AG09319 (cell line): ENCODE results near the gene HTATSF1.
A peak's percentile ranks its signal among the peaks of the same experiment; 100 is the strongest.

ENCODE experiments used
- DNase-seq: peaks from one replicate; pipeline ENCODE4 v3.0.0-alpha.2; 2010; ENCODE audit warnings: low read depth; ENCODE audit errors: extremely low read depth
- TF ChIP-seq, protein P1 (sequence below): IDR thresholded peaks from 2 replicates; pipeline ENCODE4 v1.5.1; 2011; ENCODE audit warnings: low read depth, mild to moderate bottlenecking, inconsistent platforms, low read length, moderate library complexity

HTATSF1 gene

DNA sequence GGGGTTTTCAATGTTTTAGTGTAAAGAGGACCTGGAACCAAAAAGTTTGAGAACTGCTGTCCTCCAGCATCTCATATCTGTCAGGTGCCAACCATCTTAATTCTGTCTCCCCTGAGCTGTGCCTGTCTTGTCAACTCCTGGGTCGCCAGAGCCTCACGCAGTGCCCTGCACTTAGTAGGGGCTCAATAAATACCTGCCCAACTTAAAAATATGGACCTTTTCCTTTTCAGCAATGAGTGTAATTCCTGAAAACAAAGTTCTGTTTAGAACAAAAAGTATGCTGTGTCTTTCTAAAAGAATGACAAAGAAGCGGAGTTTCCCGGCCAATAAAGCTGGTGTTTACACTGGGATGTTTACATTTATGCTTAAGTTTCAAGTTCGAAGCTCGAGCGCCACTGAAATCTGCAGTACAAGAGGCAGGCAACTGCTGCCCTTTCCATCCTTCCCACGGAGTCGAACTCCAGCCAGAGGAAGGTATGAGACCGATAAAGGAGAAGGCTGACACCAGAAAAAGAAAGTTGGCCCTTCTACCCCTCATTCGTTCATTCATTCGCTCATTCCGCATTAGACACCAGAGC lies 1.1 kb upstream of the HTATSF1 start:
- TF ChIP-seq, protein P1, sequence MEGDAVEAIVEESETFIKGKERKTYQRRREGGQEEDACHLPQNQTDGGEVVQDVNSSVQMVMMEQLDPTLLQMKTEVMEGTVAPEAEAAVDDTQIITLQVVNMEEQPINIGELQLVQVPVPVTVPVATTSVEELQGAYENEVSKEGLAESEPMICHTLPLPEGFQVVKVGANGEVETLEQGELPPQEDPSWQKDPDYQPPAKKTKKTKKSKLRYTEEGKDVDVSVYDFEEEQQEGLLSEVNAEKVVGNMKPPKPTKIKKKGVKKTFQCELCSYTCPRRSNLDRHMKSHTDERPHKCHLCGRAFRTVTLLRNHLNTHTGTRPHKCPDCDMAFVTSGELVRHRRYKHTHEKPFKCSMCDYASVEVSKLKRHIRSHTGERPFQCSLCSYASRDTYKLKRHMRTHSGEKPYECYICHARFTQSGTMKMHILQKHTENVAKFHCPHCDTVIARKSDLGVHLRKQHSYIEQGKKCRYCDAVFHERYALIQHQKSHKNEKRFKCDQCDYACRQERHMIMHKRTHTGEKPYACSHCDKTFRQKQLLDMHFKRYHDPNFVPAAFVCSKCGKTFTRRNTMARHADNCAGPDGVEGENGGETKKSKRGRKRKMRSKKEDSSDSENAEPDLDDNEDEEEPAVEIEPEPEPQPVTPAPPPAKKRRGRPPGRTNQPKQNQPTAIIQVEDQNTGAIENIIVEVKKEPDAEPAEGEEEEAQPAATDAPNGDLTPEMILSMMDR: no peak
- no peak for DNase-seq

DNA sequence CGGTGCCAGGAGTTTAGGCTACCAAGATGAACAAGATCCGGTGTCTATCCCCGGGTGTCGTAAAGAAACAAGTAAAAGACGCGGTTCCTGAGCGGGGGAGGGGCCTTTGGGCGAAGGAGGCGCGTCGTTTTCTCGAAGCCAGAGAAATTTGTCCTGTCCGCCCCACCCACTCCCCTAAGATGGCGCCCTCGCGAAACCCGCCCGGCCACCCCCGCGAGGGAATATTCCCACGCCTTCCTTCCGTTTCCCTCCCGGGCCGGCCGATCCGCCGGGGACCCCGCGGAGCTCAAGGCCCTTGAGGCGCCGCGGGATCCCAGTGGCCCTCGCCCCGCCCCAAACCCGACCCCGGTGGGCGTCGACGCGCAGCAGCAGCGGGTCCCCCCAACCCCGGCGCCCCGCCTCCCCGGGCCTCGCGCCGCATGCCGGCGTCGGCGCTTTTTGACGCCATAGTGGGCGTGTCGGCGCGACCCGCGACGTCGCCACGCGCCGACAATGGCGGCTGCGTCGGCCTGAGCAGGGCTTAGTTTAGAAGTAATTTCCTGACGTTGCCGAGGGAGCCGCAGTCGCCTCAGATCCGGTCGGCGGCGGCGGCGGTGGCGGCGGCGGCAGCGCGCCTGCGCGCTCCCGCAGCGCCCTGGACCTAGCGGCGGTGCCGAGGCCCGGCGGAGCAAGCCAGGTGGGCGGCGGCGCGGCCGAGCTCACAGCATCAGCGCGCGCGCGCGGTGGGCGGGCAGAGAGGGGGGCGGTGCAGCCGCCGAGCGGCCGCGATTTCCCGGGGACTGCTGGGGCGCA lies 432 bp upstream of the HTATSF1 start:
- DNase-seq: peak; percentile 42
- TF ChIP-seq, protein P1: no peak

DNA sequence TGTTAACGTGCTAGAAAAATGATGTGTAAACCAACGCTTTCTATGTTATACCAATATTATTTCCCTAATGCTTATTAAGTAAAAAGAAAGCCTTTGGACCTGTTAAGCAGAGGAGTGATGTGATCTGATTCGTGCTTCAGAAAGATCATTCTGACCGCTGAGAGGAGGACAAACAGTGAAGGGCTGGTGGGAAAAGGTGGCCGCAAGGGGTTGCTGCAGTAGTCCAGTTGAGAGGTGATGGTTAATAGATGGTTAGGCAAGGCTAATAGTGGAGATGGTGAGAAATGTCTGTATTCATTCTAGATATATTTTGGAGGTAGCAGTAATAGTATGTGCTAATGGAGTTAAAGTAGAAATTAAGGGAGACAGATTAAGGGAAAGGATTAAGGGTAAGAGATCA lies 21.7 kb downstream of the HTATSF1 start:
- TF ChIP-seq, protein P1: no peak
- DNase-seq: no peak

DNA sequence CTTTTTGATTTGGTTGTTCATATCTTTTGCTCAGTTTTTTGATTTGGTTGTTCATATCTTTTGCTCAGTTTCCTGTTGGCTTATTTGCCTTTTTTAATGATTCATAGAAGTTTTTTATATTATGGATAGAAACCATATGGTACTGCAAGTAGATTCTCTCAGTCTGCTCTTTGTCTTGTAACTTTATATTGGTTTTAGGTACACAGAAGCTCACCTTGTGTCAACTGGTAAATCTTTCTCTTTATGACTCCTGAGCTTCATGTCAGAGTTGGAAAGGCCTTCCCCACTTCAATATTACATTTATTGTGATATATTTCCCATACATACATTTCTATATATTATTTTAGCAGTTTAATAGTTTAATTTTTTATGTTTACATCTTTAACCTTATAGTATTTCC lies 26.4 kb downstream of the HTATSF1 start:
- TF ChIP-seq, protein P1: no peak
- no peak for DNase-seq

DNA sequence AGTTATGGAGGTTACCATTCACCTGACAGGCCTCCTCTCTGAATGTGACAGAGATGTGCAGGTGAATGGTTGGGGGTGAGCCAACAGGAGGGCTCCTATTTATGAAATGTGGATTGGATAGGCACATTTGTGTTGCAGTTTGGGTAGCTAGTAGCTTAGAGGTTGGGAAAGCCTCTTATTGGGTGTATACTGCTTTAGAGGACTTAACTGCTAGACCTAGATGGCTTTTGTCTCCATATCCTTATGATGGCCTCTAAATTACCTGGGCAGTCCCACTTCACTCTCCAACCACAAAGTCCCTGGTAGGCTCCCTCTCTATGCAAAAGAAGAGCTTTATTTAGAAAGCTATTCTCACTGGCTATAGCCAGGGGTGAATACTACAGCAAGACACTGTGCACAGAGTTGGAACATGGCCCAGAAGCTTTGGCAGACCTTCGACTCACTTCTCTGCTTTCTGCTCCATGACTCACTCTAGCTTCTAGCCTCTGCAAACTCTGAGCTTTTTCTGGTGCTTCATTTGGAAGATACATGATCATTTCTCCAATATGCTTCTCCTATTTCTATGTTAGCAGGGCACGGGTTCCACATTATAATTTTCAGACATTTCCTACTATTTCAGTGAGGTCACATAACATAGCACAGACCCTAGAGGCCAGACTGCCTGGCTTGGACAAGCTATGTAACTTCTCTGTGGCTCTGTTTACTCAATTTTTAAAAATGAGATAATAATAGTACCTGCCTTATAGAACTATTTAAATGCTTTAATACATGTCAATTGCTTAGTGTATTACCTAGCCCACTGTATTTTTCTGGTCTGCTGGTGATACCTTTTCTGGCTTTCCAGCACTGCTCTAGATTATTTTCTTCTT lies 28.6 kb downstream of the HTATSF1 start:
- TF ChIP-seq, protein P1: no peak
- DNase-seq: peak; percentile 43

DNA sequence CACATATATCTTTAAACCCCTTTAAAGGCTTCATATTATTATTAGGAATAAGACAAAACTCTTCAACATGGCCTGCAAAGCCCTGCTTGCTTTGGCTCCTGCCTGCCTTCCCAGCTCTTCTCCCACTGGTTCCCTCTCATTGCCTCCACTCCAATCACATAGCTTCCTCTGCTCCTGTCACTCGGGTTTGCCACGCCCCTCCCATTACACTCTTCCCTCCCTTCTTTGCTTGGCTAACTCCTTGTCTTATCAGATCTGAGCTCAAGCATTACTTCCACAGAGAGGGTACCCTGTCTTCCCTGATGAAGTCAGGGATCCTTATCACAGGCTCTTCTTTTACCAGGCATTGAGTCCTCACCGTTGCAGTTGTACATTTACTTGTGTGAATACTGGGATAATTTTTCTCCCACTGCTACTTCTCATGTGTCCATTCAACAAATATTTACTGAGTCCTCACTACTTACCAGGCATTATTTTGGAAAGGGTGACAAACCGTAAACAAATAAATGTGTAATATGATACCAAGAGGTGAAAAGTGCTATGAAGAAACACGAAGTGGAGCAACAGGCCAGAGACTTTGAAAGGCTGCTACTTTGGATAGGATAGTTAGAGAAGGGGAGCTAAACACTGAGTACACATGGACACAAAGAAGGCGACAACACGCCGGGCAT lies 31.4 kb downstream of the HTATSF1 start:
- no peak for DNase-seq
- TF ChIP-seq, protein P1: no peak
